ENCODE measurements around the gene SLC6A3. TPM values are rescaled to one million over a fixed set of nuclear protein-coding genes. Genes with fewer than 3 reads are reported as not detected.

SLC6A3 gene
- polyA plus RNA-seq, 3 donors = not detected

- no peaks in the 10 kb centered on the region for H3K4me1 ChIP-seq (ENCODE audit: control insufficient read depth in 1 of 2, insufficient read depth in 2 of 2, low read length in 2 of 2)
- no peaks in the 10 kb centered on the region for H3K79me2 ChIP-seq (ENCODE audit: insufficient read depth, low read length)
- H3K4me1 Mint-ChIP-seq = no peaks in the 10 kb centered on the region
- no peaks in the 10 kb centered on the region for H3K9me3 ChIP-seq (replicated peaks in 1 of 2; ENCODE audit: control insufficient read depth in 1 of 2, insufficient read depth in 1 of 2, low read length in 2 of 2)
- intact Hi-C loops (cut with micrococcal nuclease) = no loop called here
- H3K27me3 ChIP-seq (ENCODE audit: control insufficient read depth in 2 of 2, insufficient read depth in 2 of 2, low read length in 2 of 2) = no peaks in the 10 kb centered on the region
- no peak overlapping the region for H3K9ac ChIP-seq (ENCODE audit: insufficient read depth, low read length, poor library complexity, severe bottlenecking)
- no peak overlapping the region for H2AFZ ChIP-seq (ENCODE audit: insufficient read depth, low read depth, low read length, poor library complexity, severe bottlenecking)
- H3K9me3 Mint-ChIP-seq = no peaks in the 10 kb centered on the region
- no peak overlapping the region for H3K4me3 ChIP-seq (replicated peaks in 1 of 3; ENCODE audit: low read depth in 2 of 3, low read length in 3 of 3)
- H3K4me3 Mint-ChIP-seq = no peak overlapping the region
- no peaks in the 10 kb centered on the region for H4K20me1 ChIP-seq (ENCODE audit: insufficient read depth, low read length)
- H3K4me2 ChIP-seq (replicated peaks; ENCODE audit: extremely low read depth, low read length, poor library complexity, severe bottlenecking) = no peak overlapping the region
- no peaks in the 10 kb centered on the region for H3K36me3 Mint-ChIP-seq
- peak overlapping the region in 1 of 7 donors; percentile 18 for H3K27ac Mint-ChIP-seq
- TF ChIP-seq CTCF (IDR thresholded peaks at IDR 0.05) = no peak
- H3K27ac ChIP-seq (ENCODE audit: low read depth in 1 of 2, low read length in 2 of 2) = no peak overlapping the region
- DNase-seq = no peak
- H3K27me3 Mint-ChIP-seq (ENCODE audit: low read depth in 3 of 3) = peaks cover 24 to 36% (median 29%) of the 10 kb centered on the region in 3 donors
- no peaks in the 10 kb centered on the region for H3K36me3 ChIP-seq (replicated peaks in 1 of 2; ENCODE audit: control insufficient read depth in 1 of 2, insufficient read depth in 2 of 2, low read length in 2 of 2)
- WGBS (ENCODE audit: insufficient coverage) = 75% methylated on average over 7 of the region's 9 CpGs
These were observed 81.0 kb downstream of the SLC6A3 start for GRCh38 chr5:1364211-1364610.

GRCh38 chr5:1363581-1363980, 81.7 kb downstream of the SLC6A3 start:
- Mint-ChIP-seq H3K4me3 (no peak overlapping the region), H3K4me1 (no peaks in the 10 kb centered on the region), H3K27ac (no peak overlapping the region), H3K27me3 (ENCODE audit: low read depth in 3 of 3) (peaks cover 24 to 38% (median 26%) of the 10 kb centered on the region in 3 donors), H3K36me3 (no peaks in the 10 kb centered on the region), H3K9me3 (no peaks in the 10 kb centered on the region)
- intact Hi-C loops (cut with micrococcal nuclease) = no loop called here
- Histone ChIP-seq H3K9me3 (replicated peaks in 1 of 2; ENCODE audit: control insufficient read depth in 1 of 2, insufficient read depth in 1 of 2, low read length in 2 of 2) (no peaks in the 10 kb centered on the region), H3K4me2 (replicated peaks; ENCODE audit: extremely low read depth, low read length, poor library complexity, severe bottlenecking) (no peak overlapping the region), H3K4me3 (replicated peaks in 1 of 3; ENCODE audit: low read depth in 2 of 3, low read length in 3 of 3) (no peak overlapping the region), H2AFZ (ENCODE audit: insufficient read depth, low read depth, low read length, poor library complexity, severe bottlenecking) (no peak overlapping the region), H3K36me3 (replicated peaks in 1 of 2; ENCODE audit: control insufficient read depth in 1 of 2, insufficient read depth in 2 of 2, low read length in 2 of 2) (no peaks in the 10 kb centered on the region), H3K27me3 (ENCODE audit: control insufficient read depth in 2 of 2, insufficient read depth in 2 of 2, low read length in 2 of 2) (no peaks in the 10 kb centered on the region), H3K4me1 (ENCODE audit: control insufficient read depth in 1 of 2, insufficient read depth in 2 of 2, low read length in 2 of 2) (no peaks in the 10 kb centered on the region), H3K9ac (ENCODE audit: insufficient read depth, low read length, poor library complexity, severe bottlenecking) (no peak overlapping the region), H3K79me2 (ENCODE audit: insufficient read depth, low read length) (no peaks in the 10 kb centered on the region), H3K27ac (ENCODE audit: low read depth in 1 of 2, low read length in 2 of 2) (no peak overlapping the region), H4K20me1 (ENCODE audit: insufficient read depth, low read length) (no peaks in the 10 kb centered on the region)
- no peak for DNase-seq
- 84% methylated on average over 14 of the region's 16 CpGs for WGBS (ENCODE audit: insufficient coverage)
- no peak for TF ChIP-seq CTCF (IDR thresholded peaks at IDR 0.05)
